Measurements from ENCODE around the gene ZNF326. TPM values are rescaled to one million over a fixed set of nuclear protein-coding genes. Genes with fewer than 3 reads are reported as not detected.

Gene ZNF326
- total and polyA plus RNA-seq, 2 of the 8 experiments (the other 6 are each of a cell fraction or from before 2014, with no cell fraction given), result 12.2 to 30.6 TPM

DNA sequence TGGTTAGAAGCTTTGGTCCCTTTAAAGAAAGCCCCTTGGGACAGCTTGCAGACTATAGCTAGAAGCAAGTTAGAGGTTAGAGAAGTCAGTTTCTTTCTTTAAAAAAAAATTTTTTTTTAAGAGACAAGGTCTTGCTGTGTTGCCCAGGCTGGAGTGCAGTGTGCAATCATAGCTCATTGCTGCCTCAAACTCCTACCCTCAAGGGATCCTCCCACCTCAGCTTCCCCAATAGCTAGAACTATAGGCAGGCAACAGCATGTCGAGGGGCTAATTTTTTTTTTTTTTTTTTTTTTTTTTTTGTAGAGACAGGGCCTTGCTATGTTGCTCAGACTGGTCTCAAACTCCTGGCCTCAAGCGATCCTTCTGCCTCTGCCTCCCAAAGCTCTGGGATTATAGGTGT is 44.2 kb upstream of the ZNF326 start:
- Histone ChIP-seq H3K4me3 (ENCODE audit: extremely low read depth in 1 of 4, insufficient read depth in 2 of 4, low read depth in 3 of 4, low read length in 4 of 4) (no peak overlapping the region), H3K4ac (replicated peaks; ENCODE audit: insufficient read length, low read depth, low read length) (no peak overlapping the region), H3K56ac (replicated peaks; ENCODE audit: insufficient read length, low read depth, low read length) (no peak overlapping the region), H3K9ac (replicated peaks in 1 of 4; ENCODE audit: extremely low read depth in 1 of 4, low read depth in 3 of 4, low read length in 3 of 4) (no peak overlapping the region), H2BK120ac (replicated peaks; ENCODE audit: low read depth, low read length) (no peak overlapping the region), H3K4me1 (replicated peaks in 1 of 4; ENCODE audit: control insufficient read depth in 3 of 4, insufficient read depth in 4 of 4, low read length in 3 of 4) (peaks cover 0 to 12% (median 5%) of the 10 kb centered on the region in 4 experiments; a peak in 5 of 7 replicates), H2BK12ac (ENCODE audit: low read depth, low read length) (no peak overlapping the region), H3K14ac (ENCODE audit: insufficient read length) (no peak overlapping the region), H2BK15ac (ENCODE audit: low read length) (no peak overlapping the region), H3K18ac (ENCODE audit: extremely low read depth, low read length) (no peak overlapping the region), H3K27me3 (replicated peaks in 1 of 4; ENCODE audit: control insufficient read depth in 3 of 4, extremely low read depth in 1 of 4, insufficient read depth in 3 of 4, low read length in 3 of 4) (no peaks in the 10 kb centered on the region), H3K36me3 (ENCODE audit: control insufficient read depth in 2 of 4, insufficient read depth in 4 of 4, low read length in 3 of 4) (no peaks in the 10 kb centered on the region), H3K9me3 (ENCODE audit: insufficient read depth in 2 of 2, low read depth in 1 of 2, low read length in 1 of 2) (no peaks in the 10 kb centered on the region), H4K91ac (replicated peaks; ENCODE audit: insufficient read length, low read length) (no peak overlapping the region), H3K27ac (ENCODE audit: low read depth, low read length) (no peak overlapping the region), H2AK5ac (ENCODE audit: low read depth, low read length) (no peak overlapping the region; the same call in 1 of the 2 replicates), H2AFZ (ENCODE audit: low read length) (no peak overlapping the region), H2BK5ac (ENCODE audit: low read depth, low read length) (no peak overlapping the region), H4K5ac (ENCODE audit: insufficient read length, low read depth, low read length) (no peak overlapping the region), H4K8ac (ENCODE audit: extremely low read depth, insufficient read depth, low read length) (no peak overlapping the region), H3K23ac (ENCODE audit: insufficient read length) (no peak overlapping the region), H2BK20ac (ENCODE audit: low read length) (no peak overlapping the region), H4K20me1 (replicated peaks in 1 of 2; ENCODE audit: control insufficient read depth in 1 of 2, insufficient read depth in 2 of 2, low read length in 2 of 2) (no peaks in the 10 kb centered on the region), H3K79me1 (ENCODE audit: low read depth, low read length) (no peaks in the 10 kb centered on the region), H3K23me2 (ENCODE audit: low read depth, low read length) (no peaks in the 10 kb centered on the region), H3K4me2 (ENCODE audit: insufficient read depth in 1 of 2, low read depth in 2 of 2, low read length in 2 of 2) (no peak overlapping the region), H3K79me2 (ENCODE audit: control insufficient read depth in 1 of 2, insufficient read depth in 2 of 2, low read length in 2 of 2) (no peaks in the 10 kb centered on the region)
- TF ChIP-seq CBX8 (IDR thresholded peaks at IDR 0.05; ENCODE audit: borderline replicate concordance, low read depth, low read length), result no peak
- TF ChIP-seq, protein P1, sequence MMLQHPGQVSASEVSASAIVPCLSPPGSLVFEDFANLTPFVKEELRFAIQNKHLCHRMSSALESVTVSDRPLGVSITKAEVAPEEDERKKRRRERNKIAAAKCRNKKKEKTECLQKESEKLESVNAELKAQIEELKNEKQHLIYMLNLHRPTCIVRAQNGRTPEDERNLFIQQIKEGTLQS (IDR thresholded peaks at IDR 0.05; ENCODE audit: insufficient read depth, low read depth, low read length), result no peak
- TF ChIP-seq HDAC2 (IDR thresholded peaks at IDR 0.05; ENCODE audit: borderline replicate concordance in 1 of 2, low read depth in 2 of 2, low read length in 2 of 2), result no peak
- CTCF ChIA-PET (ENCODE audit: partially characterized antibody), result interaction anchor here (0.6 to 3.3 kb wide), 5 partner anchors 42 to 481 kb away, joined by 3 to 14 read pairs (median 4); no protein-coding TSS in a partner anchor
- POLR2A ChIA-PET (ENCODE audit: partially characterized antibody), result interaction anchor here (1.5 to 1.8 kb wide), 2 partner anchors 12 to 107 kb away, joined by 4 read pairs; no protein-coding TSS in a partner anchor
- DNase-seq (ENCODE audit: low read depth in 1 of 2, low spot score in 2 of 2) (no peak), FAIRE-seq (no peak)
- WGBS, 2 experiments (ENCODE audit: extremely low coverage in 1 of 2, insufficient coverage in 1 of 2, insufficient read length in 1 of 2, insufficient replicate concordance in 2 of 2, low coverage in 1 of 2, low lambda C conversion rate in 2 of 2, missing lambda C conversion rate in 1 of 2), result 75% methylated on average over 2 of the region's 2 CpGs; no CpG with 5 or more reads in 1 of the 2 experiments

Measured in H1 (cell line).